ENCODE results near the gene TRPC1. TPM values are rescaled to one million over a fixed set of nuclear protein-coding genes. Genes with fewer than 3 reads are reported as not detected.

The TRPC1 gene
- polyA plus RNA-seq, 2 of the 4 experiments (the other 2 are of a cell fraction) = 10.3 to 32.2 TPM

- ChIA-PET CTCF (interaction anchor here (1.0 to 1.5 kb wide), 2 partner anchors 53 to 89 kb away, joined by 3 to 4 read pairs; no protein-coding TSS in a partner anchor), POLR2A (no interaction called here)
- DNase-seq (ENCODE audit: low read depth in 1 of 2, low spot score in 1 of 2) (no peak), FAIRE-seq (no peak), ATAC-seq (no peak)
- no peak overlapping the region for H3K4me3 ChIP-seq
- H3K4me2 ChIP-seq = no peak overlapping the region
- 90% methylated on average over 2 of the region's 2 CpGs for WGBS (ENCODE audit: missing lambda C conversion rate)
- H3K27ac ChIP-seq = no peak overlapping the region
- TF ChIP-seq RAD21 (conservative IDR thresholded peaks at IDR 0.05 in 1 of 2, IDR thresholded peaks at IDR 0.05 in 1 of 2) (no peak), EHMT2 (IDR thresholded peaks at IDR 0.05; ENCODE audit: low read depth) (no peak), FOSB (CRISPR knock-in tag; IDR thresholded peaks at IDR 0.05) (no peak), GATA3 (IDR thresholded peaks at IDR 0.05; ENCODE audit: borderline replicate concordance) (no peak), SMC3 (IDR thresholded peaks at IDR 0.05) (no peak), NFE2L2 (conservative IDR thresholded peaks at IDR 0.05; ENCODE audit: low read length) (no peak), MAZ (IDR thresholded peaks at IDR 0.05; ENCODE audit: borderline replicate concordance, low read depth, low read length) (no peak), TP53 (CRISPR knock-in tag; IDR thresholded peaks at IDR 0.05) (no peak), TFCP2L1 (CRISPR knock-in tag; IDR thresholded peaks at IDR 0.05) (no peak)
- no peaks in the 10 kb centered on the region for H3K9me3 ChIP-seq
- no peaks in the 10 kb centered on the region for H3K4me1 ChIP-seq
Observed at GRCh38 chr3:142676151-142676550, 47.7 kb upstream of the TRPC1 start.

GRCh38 chr3:142680710-142681109 lies 43.1 kb upstream of the TRPC1 start:
- ATAC-seq = peak in 1 of 2 experiments; percentile 76; a peak in 3 of 6 replicates
- no peak for FAIRE-seq
- H3K9me3 ChIP-seq = no peaks in the 10 kb centered on the region
- no peak overlapping the region for H3K27ac ChIP-seq
- peak; percentile 8 to 42 for DNase-seq (ENCODE audit: low read depth in 1 of 2, low spot score in 1 of 2)
- H3K4me1 ChIP-seq = no peaks in the 10 kb centered on the region
- POLR2A ChIA-PET = no interaction called here
- no peak overlapping the region for H3K4me3 ChIP-seq
- TF ChIP-seq SREBF2 (IDR thresholded peaks at IDR 0.05) (no peak), CTCF (IDR thresholded peaks at IDR 0.05) (peak; percentile 47), RAD21 (conservative IDR thresholded peaks at IDR 0.05 in 1 of 2, IDR thresholded peaks at IDR 0.05 in 1 of 2) (peak; percentile 63 to 67), HOXB5 (CRISPR knock-in tag; IDR thresholded peaks at IDR 0.05) (no peak), NR3C1 (IDR thresholded peaks at IDR 0.05) (no peak), TP53 (CRISPR knock-in tag; IDR thresholded peaks at IDR 0.05) (no peak), HOXA7 (CRISPR knock-in tag; IDR thresholded peaks at IDR 0.05) (no peak), E2F6 (IDR thresholded peaks at IDR 0.05; ENCODE audit: borderline replicate concordance, low read depth) (no peak), ZNF302 (CRISPR knock-in tag; IDR thresholded peaks at IDR 0.05) (no peak), TFCP2L1 (CRISPR knock-in tag; IDR thresholded peaks at IDR 0.05) (no peak), ATOH8 (CRISPR knock-in tag; IDR thresholded peaks at IDR 0.05; ENCODE audit: low read depth) (no peak), HOXB13 (CRISPR knock-in tag; IDR thresholded peaks at IDR 0.05; ENCODE audit: low read depth) (no peak), USF2 (IDR thresholded peaks at IDR 0.05) (no peak), FOXS1 (CRISPR knock-in tag; IDR thresholded peaks at IDR 0.05) (no peak), JUN (IDR thresholded peaks at IDR 0.05) (no peak), SMC3 (IDR thresholded peaks at IDR 0.05) (peak; percentile 65), KDM5A (IDR thresholded peaks at IDR 0.05) (no peak), PHF8 (IDR thresholded peaks at IDR 0.05; ENCODE audit: borderline replicate concordance, low read depth) (no peak), ESRRA (IDR thresholded peaks at IDR 0.05; ENCODE audit: borderline replicate concordance, low read length) (no peak), PBX3 (IDR thresholded peaks at IDR 0.05) (no peak), CBX8 (IDR thresholded peaks at IDR 0.05) (no peak), FOSB (CRISPR knock-in tag; IDR thresholded peaks at IDR 0.05) (no peak)
- CTCF ChIA-PET = interaction anchor here (1.0 to 2.2 kb wide), 8 partner anchors 11 to 98 kb away, joined by 3 to 9 read pairs (median 4); no protein-coding TSS in a partner anchor
- 77% methylated on average over 2 of the region's 2 CpGs for whole genome bisulfite sequencing (ENCODE audit: missing lambda C conversion rate)
- no peak overlapping the region for H3K4me2 ChIP-seq

Data from A549 (cell line).